22Rv1 (cell line): ENCODE measurements around the gene GATAD2A.

Experiments used
- H3K27ac ChIP-seq: fragments of 450-650 bp; 2 replicates; pipeline ENCODE4 v1.5.1; 2017
- CTCF ChIP-seq: fragments of 450-650 bp; IDR thresholded peaks from 2 replicates; pipeline ENCODE4 v1.5.1; 2017; ENCODE audit warnings: mild to moderate bottlenecking
- ZFX ChIP-seq: fragments of 450-650 bp; IDR thresholded peaks from 2 replicates; pipeline ENCODE4 v1.6.1; 2017; ENCODE audit warnings: antibody characterized with exemption, borderline replicate concordance

GATAD2A gene

GRCh38 chr19:19510432-19510831 lies 105.0 kb downstream of the GATAD2A start:
- no peak overlapping the region for H3K27ac ChIP-seq
- TF ChIP-seq ZFX (no peak), CTCF (no peak)

- H3K27ac ChIP-seq: no peak overlapping the region
- TF ChIP-seq ZFX: no peak
- TF ChIP-seq CTCF: no peak
Measured at GRCh38 chr19:19513682-19514081, 108.2 kb downstream of the GATAD2A start.

GRCh38 chr19:19514215-19514657 lies 108.8 kb downstream of the GATAD2A start:
- TF ChIP-seq ZFX (no peak), CTCF (no peak)
- H3K27ac ChIP-seq: no peak overlapping the region

GRCh38 chr19:19514881-19515641 lies 109.6 kb downstream of the GATAD2A start, which contains the start of gene TSSK6:
Gene TSSK6 (minus strand): TSS chr19:19515548. CDS start chr19:19515427, 121 bp downstream.
- TF ChIP-seq CTCF (no peak), ZFX (no peak)

GRCh38 chr19:19515642-19516519 lies 110.4 kb downstream of the GATAD2A start, which contains the start of gene NDUFA13:
Gene NDUFA13 (plus strand): TSS chr19:19516225. CDS start chr19:19516239, 14 bp downstream.
- H3K27ac ChIP-seq: peak within 1 kb of the TSS; percentile 74
- TF ChIP-seq ZFX (no peak), CTCF (peak; percentile 14; the same call in 1 of the 2 replicates)

More at GRCh38 chr19:19514881-19515641, 109.6 kb downstream of the GATAD2A start, which contains the start of gene TSSK6:
- peak within 1 kb of the TSS; percentile 74 for H3K27ac ChIP-seq

- TF ChIP-seq ZFX (no peak), CTCF (no peak)
- H3K27ac ChIP-seq: peak overlapping the region; percentile 74; the same call in 1 of the 2 replicates
Measured at GRCh38 chr19:19517235-19517619, 111.8 kb downstream of the GATAD2A start.
